Right cardiac atrium (tissue), 5 donors: Measurements from ENCODE around the gene ACER2. TPM values are rescaled to one million over a fixed set of nuclear protein-coding genes. Genes with fewer than 3 reads are reported as not detected.

ENCODE experiments used
- ATAC-seq, 2 donors: fragments of 200-7000 bp; cut with Tn5 transposase; one replicate each; pipeline versions ENCODE4 v1.8.0 to v1.9.1; 2020; ENCODE audit warnings: moderate library complexity in 2 of 2, mild to moderate bottlenecking in 1 of 2
- DNase-seq, 3 donors: peaks; one replicate each; pipeline ENCODE4 v3.0.0-alpha.2; 2020
- H3K27ac ChIP-seq: one replicate; pipeline ENCODE4 v1.5.1; 2013; ENCODE audit warnings: mild to moderate bottlenecking, low read length, control low read depth, moderate library complexity
- H3K27me3 ChIP-seq: one replicate; pipeline ENCODE4 v1.6.1; 2013; ENCODE audit not compliant: control insufficient read depth, insufficient read depth
- H3K4me1 ChIP-seq: one replicate; pipeline ENCODE4 v1.6.1; 2013; ENCODE audit warnings: low read length; ENCODE audit not compliant: control insufficient read depth, insufficient read depth
- H3K4me3 ChIP-seq: one replicate; pipeline ENCODE4 v1.5.1; 2013; ENCODE audit warnings: low read length, control low read depth
- H3K9me3 ChIP-seq: one replicate; pipeline ENCODE4 v1.6.1; 2013; ENCODE audit warnings: low read length; ENCODE audit not compliant: control insufficient read depth
- WGBS: extraction: QIAGEN DNeasy Blood & Tissue Kit; methylation state at CpG from one replicate; pipeline ENCODE4 v1.1.7; 2013; 5-methylcytosine and 5-hydroxymethylcytosine counted together
- intact Hi-C, 4 donors: fragments of 100-400 bp; cut with DNase I; formaldehyde crosslinking; loops; one replicate each; pipeline versions ENCODE4 v1.11.0 to v1.14.0; 2022 to 2023
- polyA plus RNA-seq: library from polyadenylated mRNA; stranded (reverse); fragments of 200-250 nt; gene quantifications from one replicate; pipeline ENCODE4 v1.2.3, GENCODE V29; 2013
- total RNA-seq, 4 donors: library from RNA; stranded (reverse); fragmentation: NEBNext Ultra II Directional; extraction: Animal tissue kit (Norgen Biotek cat#: 25700); gene quantifications; one replicate each; pipeline ENCODE4 v1.2.1, GENCODE V29; 2021
- donor health status: healthy with polysubstance abuse.
- donor health status: DM: no; HTN: yes; CAD: no.
- donor health status: DM: no; HTN: no; CAD: no.
- donor health status: DM: no; HTN: yes; CAD: no; lungs with severe emphysema.
- donor health status: DM: yes; HTN: yes; CAD: no.

Gene ACER2
- total and polyA plus RNA-seq, 5 donors: 2.3 to 4.8 (median 3.5) TPM

DNA sequence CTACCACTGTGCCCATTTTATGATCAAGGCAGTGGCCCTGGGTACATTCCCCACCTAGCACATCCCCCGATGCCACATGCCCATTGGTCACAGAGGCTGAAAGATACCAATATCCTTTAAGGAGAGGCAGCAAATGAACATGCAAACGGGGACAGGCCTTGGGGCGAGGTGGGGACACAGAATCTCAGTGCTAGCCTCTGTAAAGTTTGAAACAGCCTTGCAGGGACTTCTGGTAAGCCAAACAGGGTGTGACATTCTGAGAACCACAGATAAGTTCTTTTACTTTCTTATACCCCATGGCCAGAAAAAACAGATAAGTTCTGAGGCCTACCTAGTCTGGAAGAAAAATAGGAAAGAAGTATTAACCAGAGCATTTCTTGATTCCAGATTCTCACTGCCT is 60.5 kb downstream of the ACER2 start:
- Histone ChIP-seq H3K9me3 (no peaks in the 10 kb centered on the region), H3K4me1 (no peaks in the 10 kb centered on the region), H3K27ac (no peak overlapping the region), H3K27me3 (no peaks in the 10 kb centered on the region), H3K4me3 (no peak overlapping the region)
- ATAC-seq: peak in 1 of 2 donors; percentile 23
- no peak for DNase-seq
- intact Hi-C loops: no loop called here
- WGBS: 88% methylated on average over 3 of the region's 3 CpGs

DNA sequence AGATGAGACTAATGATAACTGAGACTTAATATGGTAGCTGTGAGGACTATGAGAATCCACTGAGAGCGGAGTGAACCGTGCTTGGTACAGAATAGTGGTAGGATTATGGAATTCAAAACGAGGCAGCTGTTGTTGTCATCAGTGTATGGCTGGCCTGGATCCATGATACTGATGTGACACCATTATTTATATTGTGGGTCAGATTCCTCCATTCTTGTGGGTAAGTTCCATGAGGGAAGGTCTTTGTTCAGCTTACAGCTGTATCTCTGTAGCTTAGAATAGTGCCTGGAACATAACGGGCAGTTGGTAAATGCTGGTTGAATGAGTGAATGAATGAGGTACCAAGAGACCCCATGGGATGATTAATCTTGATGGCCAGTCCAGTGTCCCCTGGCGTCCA is 61.8 kb downstream of the ACER2 start:
- no peaks in the 10 kb centered on the region for H3K4me1 ChIP-seq
- intact Hi-C loops: loop anchor here in 1 of 4 donors (5.0 kb wide), 1 partner anchor 452 kb away; no protein-coding TSS in a partner anchor
- H3K4me3 ChIP-seq: no peak overlapping the region
- H3K9me3 ChIP-seq: no peaks in the 10 kb centered on the region
- DNase-seq (no peak), ATAC-seq (no peak)
- 55% methylated on average over 5 of the region's 5 CpGs for WGBS
- no peak overlapping the region for H3K27ac ChIP-seq
- no peaks in the 10 kb centered on the region for H3K27me3 ChIP-seq

DNA sequence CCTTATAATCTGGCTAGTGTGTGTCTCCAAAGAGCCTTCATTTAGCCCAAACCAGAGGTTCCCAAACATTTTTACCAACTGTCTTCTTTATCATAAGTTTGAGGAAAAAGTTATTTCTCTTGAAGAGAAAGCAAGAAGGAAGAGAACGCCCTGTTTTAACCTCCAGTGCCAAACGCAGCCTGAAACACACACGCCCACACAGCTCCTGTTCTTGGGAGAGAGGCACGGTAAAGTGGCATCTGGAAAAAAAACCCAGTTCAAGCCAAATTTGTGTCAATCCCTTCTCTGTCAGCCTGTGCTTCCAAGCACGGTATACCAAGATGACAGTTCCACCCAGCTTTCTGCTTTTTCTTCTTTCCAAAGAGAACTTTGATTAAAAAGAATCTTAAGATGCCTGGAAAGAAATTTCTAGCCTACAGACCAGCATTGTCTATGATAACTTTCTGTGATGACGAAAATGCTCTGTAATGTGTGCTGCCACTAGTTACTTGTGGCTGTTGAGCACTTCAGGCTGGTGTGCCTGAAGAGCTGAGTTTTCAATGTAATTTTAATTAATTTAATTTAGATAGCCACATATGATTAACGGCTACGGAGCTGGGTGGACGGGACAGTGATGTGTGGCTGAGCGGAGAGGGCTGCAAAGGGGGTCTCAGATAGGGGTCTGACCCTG is 62.3 kb downstream of the ACER2 start:
- intact Hi-C loops: loop anchor here in 1 of 4 donors (5.0 kb wide), 1 partner anchor 451 kb away; no protein-coding TSS in a partner anchor
- Histone ChIP-seq H3K27ac (no peak overlapping the region), H3K27me3 (no peaks in the 10 kb centered on the region), H3K4me1 (no peaks in the 10 kb centered on the region), H3K9me3 (no peaks in the 10 kb centered on the region), H3K4me3 (no peak overlapping the region)
- 42% methylated on average over 10 of the region's 10 CpGs for WGBS
- no peak for DNase-seq
- ATAC-seq: peak; percentile 23 to 41

DNA sequence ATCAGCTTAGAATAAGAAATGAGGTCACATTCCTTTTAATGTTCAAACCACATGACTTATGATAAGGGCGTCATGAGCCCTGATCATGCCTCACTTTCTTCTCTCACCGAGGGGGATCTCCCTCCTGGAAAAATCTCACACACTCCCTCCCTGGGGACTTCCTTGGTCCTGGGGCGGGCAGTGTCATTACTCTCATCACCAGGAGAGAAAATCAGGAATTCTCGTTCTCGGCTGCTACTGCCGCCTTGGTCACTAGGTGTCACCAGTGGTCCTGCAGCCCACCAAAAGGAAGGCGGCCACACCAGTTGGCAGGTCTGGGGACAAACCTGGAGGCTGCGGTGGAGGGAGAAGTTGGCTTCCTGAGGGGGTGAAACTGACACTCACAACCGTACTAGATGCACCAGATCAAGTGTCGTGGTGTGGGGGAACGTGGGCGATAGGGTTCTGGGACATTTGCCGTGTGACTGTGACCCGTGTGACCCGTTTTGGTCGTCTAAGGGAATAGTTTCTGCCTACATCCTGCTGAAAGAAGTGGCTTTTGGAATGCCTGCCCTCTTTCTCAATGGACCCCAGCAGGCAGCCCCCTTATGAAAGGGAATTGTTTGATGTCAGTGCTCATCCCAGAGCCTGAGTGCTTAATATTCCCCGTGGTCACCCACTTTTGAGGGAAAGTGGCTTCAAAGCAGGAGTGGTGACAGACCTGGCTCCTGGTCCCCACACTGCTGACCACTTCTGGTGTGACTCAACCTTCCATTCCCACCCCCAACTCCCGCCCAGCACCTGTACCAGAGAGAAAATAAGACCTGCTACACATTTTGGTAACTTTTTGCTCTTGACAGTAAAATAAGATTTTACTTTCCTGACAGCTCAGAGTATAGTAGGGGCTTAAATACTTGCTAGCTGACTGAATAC is 63.2 kb downstream of the ACER2 start:
- 10% methylated on average over 18 of the region's 18 CpGs for WGBS
- H3K27me3 ChIP-seq: no peaks in the 10 kb centered on the region
- peak; percentile 78 to 80 for ATAC-seq
- no peak overlapping the region for H3K27ac ChIP-seq
- DNase-seq: peak; percentile 70 to 83 (median 83)
- no peak overlapping the region for H3K4me3 ChIP-seq
- intact Hi-C loops: loop anchor here in 1 of 4 donors (5.0 kb wide), 1 partner anchor 450 kb away; no protein-coding TSS in a partner anchor
- no peaks in the 10 kb centered on the region for H3K4me1 ChIP-seq
- H3K9me3 ChIP-seq: no peaks in the 10 kb centered on the region

DNA sequence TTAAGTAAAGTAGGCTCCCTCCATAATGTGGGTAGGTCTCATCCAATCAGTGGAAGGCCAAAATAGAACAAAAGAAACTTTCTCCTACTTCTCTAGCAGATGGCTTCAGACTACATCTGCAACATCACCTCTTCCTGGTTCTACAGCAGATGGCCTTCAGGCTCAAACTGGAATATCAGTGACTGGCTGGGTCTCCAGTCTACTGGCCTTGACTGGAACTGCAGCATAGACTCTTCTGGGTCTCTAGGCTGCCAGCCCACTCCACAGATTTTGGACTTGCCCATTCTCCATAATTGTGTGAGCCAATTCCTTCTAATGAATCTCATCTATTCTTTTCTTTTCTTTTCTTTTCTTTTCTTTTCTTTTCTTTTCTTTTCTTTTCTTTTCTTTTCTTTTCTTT is 64.8 kb downstream of the ACER2 start:
- intact Hi-C loops: loop anchor here in 1 of 4 donors (5.0 kb wide), 1 partner anchor 449 kb away; no protein-coding TSS in a partner anchor
- no peaks in the 10 kb centered on the region for H3K27me3 ChIP-seq

DNA sequence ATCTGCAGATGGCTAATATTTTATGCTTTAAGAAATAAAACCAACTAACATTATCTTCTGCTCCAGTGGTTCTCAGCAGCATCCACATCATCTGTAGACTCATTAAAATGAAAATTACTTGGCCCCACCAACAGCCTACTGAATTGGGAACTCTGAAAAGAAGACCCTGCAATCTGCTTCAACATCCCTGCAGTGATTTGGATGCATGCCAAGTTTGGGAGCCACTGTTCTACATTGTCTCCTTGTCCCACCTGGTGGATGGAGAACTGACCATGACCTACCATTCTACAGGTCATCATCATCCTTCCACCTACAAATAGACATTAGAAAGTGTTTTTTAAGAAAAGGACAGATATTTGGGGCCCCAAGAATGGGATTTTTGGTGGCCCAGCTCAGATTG is 71.1 kb downstream of the ACER2 start:
- no peak for ATAC-seq
- H3K27me3 ChIP-seq: no peaks in the 10 kb centered on the region
- intact Hi-C loops: no loop called here
- no peak overlapping the region for H3K27ac ChIP-seq
- no peak for DNase-seq
- H3K4me1 ChIP-seq: no peaks in the 10 kb centered on the region
- H3K4me3 ChIP-seq: no peak overlapping the region
- H3K9me3 ChIP-seq: no peaks in the 10 kb centered on the region

More for the DNA sequence above, 64.8 kb downstream of the ACER2 start:
- Histone ChIP-seq H3K4me1 (no peaks in the 10 kb centered on the region), H3K4me3 (no peak overlapping the region), H3K27ac (no peak overlapping the region), H3K9me3 (no peaks in the 10 kb centered on the region)
- ATAC-seq (no peak), DNase-seq (no peak)

DNA sequence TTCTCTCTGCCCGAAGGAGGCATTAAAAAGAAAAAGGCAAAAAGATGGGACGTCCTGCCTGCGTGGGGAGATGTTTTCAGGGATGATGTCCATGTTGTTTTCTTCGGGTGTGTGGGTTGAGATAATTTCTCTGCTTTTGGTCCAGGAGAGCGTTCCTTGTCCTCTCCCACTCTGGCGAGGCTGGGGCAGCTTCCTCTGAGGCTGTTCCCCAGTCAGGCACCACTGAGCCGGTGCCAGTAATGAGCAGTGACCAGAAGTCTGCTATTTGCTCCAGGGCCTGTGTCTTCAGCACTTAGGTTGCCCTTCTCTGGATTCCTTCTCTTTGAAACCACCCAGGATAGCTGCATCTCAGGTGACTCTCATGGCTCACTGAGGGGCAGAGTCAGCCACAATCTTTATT is 71.5 kb downstream of the ACER2 start:
- Histone ChIP-seq H3K27ac (no peak overlapping the region), H3K9me3 (no peaks in the 10 kb centered on the region), H3K4me3 (no peak overlapping the region), H3K4me1 (no peaks in the 10 kb centered on the region), H3K27me3 (no peaks in the 10 kb centered on the region)
- peak in 1 of 2 donors; percentile 19 for ATAC-seq
- 71% methylated on average over 7 of the region's 7 CpGs for WGBS
- intact Hi-C loops: no loop called here
- DNase-seq: no peak

DNA sequence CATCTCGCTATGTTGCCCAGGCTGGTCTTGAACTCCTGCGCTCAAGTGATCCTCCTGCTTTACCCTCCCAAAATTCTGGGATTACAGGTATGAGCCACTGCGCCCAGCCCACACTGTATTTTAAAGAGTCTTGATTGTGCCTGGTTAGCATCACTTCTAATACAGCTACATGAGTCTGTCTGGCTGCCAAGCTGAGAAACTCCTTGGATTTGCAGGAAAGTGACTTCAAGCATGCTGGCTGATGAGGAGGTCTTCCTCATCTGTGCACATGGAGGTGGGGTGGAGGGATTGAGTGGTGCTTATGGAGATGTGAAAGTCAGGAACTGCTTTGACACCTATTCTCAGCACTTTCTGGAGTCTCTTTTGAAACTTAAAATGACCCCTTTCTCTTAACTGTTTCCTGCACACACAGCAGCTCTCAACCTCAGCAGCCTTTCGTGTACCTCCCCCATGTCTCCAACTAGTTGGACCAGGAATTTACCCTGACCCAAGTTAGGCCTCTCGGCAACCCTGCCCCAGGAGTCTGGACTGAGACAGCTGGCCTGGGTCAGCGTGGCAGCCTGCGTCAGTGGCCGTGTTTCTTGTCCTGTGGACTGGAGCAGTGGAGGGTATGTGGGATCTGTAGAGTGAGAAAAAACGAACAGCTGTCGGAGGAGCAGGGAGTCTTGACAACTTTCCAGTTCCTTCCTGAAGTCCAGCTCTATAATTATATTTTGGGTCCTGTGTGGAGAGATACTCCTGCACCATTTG is 72.5 kb downstream of the ACER2 start:
- Histone ChIP-seq H3K4me1 (no peaks in the 10 kb centered on the region), H3K9me3 (no peaks in the 10 kb centered on the region), H3K27me3 (no peaks in the 10 kb centered on the region), H3K27ac (no peak overlapping the region), H3K4me3 (no peak overlapping the region)
- peak in 1 of 3 donors; percentile 56 for DNase-seq
- peak; percentile 70 to 82 for ATAC-seq
- 63% methylated on average over 10 of the region's 10 CpGs for WGBS
- intact Hi-C loops: no loop called here

DNA sequence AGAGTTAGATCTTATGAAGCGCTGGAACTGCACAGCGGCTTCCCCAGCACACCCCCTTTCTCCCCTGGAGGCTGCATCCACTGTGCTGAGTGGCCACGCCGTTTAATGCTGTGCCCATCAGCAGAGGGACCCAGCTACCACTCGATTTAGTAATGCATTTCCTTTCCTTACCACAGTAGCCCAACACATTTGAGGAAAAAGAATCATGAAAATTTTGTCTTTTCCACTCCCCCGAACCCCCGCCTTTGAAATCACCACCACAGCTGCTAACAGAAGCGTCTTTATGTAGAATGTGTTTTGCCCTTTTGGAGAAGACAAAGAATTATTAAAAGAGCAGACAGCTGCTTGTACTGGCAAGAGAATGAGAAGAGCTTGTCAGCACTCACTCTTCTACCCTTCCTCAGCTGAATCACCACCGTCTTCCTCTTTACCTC is 73.2 kb downstream of the ACER2 start:
- Histone ChIP-seq H3K4me1 (no peaks in the 10 kb centered on the region), H3K27ac (no peak overlapping the region), H3K27me3 (no peaks in the 10 kb centered on the region), H3K9me3 (no peaks in the 10 kb centered on the region), H3K4me3 (no peak overlapping the region)
- intact Hi-C loops: no loop called here
- ATAC-seq: peak; percentile 30 to 32
- DNase-seq: no peak
- 50% methylated on average over 9 of the region's 9 CpGs for WGBS

DNA sequence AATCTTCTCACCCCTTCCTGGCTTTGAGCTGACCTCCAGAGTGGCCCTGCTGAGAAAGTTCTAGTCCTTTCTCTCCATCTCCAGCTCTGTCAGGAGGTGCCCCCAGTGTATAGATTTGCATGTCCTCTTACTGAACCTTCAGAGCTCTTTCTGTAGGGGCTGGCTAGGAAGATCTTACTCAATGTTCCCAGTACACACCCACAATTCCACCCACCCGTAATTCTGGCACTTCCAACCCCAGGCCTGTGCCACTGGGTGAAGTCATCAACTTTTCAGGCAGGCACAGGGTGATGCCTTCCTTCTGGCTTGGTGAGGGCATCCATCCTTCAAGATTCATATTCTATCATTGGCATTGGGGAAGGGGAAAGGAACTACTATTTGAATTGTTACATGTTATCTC is 75.9 kb downstream of the ACER2 start:
- no peak for ATAC-seq
- no peaks in the 10 kb centered on the region for H3K4me1 ChIP-seq
- intact Hi-C loops: no loop called here

More for the DNA sequence above, 75.9 kb downstream of the ACER2 start:
- 69% methylated on average over 1 of the region's 1 CpG for WGBS
- Histone ChIP-seq H3K27me3 (peaks cover 3% of the 10 kb centered on the region), H3K9me3 (no peaks in the 10 kb centered on the region), H3K27ac (no peak overlapping the region), H3K4me3 (no peak overlapping the region)
- DNase-seq: no peak
